Endothelial cell of umbilical vein (primary cell): Measurements from ENCODE around the gene NUB1. TPM values are rescaled to one million over a fixed set of nuclear protein-coding genes. Genes with fewer than 3 reads are reported as not detected.

Experiments
- BruUV-seq: library from RNA; stranded (reverse); fragments of 400-500 nt; replicated peaks from 2 replicates; lab custom pipeline; 2021; lab: Mats Ljungman, UMichigan
- CTCF ChIA-PET: fragments of 300-600, 350-600 bp; sonication (Branson Sonifier 250); formaldehyde crosslinking; loops from one replicate; lab custom pipeline; 2021; ENCODE audit warnings: antibody characterized with exemption, inconsistent platforms; lab: Charles Lee
- POLR2A ChIA-PET: fragments of 300-600, 350-600 bp; sonication (Branson Sonifier 250); formaldehyde crosslinking; loops from one replicate; lab custom pipeline; 2021; ENCODE audit warnings: antibody characterized with exemption, inconsistent platforms; lab: Charles Lee
- DNase-seq: peaks from one replicate; pipeline ENCODE4 v3.0.0-alpha.2; 2011; ENCODE audit warnings: low read depth, low spot score
- FAIRE-seq: peaks from 2 replicates; lab custom pipeline; 2011; peaks lifted over from hg19 to GRCh38; lab: Jason Lieb, UNC
- H2AFZ ChIP-seq: 2 replicates; pipeline ENCODE4 v1.6.0; 2012; ENCODE audit warnings: low read depth, low read length, control low read depth, inconsistent platforms
- H3K27ac ChIP-seq: 2 replicates; pipeline ENCODE4 v1.5.1; 2011; ENCODE audit warnings: low read depth, mild to moderate bottlenecking, control low read depth, low read length, moderate library complexity; ENCODE audit not compliant: insufficient read depth
- H3K27me3 ChIP-seq, 2 experiments: 2 replicates each; pipeline versions ENCODE4 v1.6.0 to v1.6.1; 2011; ENCODE audit warnings: low read length in 2 of 2, mixed read lengths in 1 of 2; ENCODE audit not compliant: control insufficient read depth in 2 of 2, insufficient read depth in 2 of 2
- H3K36me3 ChIP-seq, 2 experiments: 2 replicates in 1 of 2; 3 replicates in 1 of 2; pipeline ENCODE4 v1.5.1; 2011; ENCODE audit warnings: low read length in 2 of 2, mild to moderate bottlenecking in 1 of 2, moderate library complexity in 1 of 2; ENCODE audit not compliant: control insufficient read depth in 2 of 2, insufficient read depth in 2 of 2; ENCODE audit errors: extremely low read depth in 1 of 2
- H3K4me1 ChIP-seq: 3 replicates; pipeline ENCODE4 v1.5.1; 2011; ENCODE audit warnings: mild to moderate bottlenecking, low read length; ENCODE audit not compliant: control insufficient read depth, insufficient read depth; ENCODE audit errors: extremely low read depth
- H3K4me2 ChIP-seq: 2 replicates; pipeline ENCODE4 v1.6.1; 2011; ENCODE audit warnings: low read length, control low read depth, mixed read lengths; ENCODE audit not compliant: insufficient read depth
- H3K4me3 ChIP-seq, 3 experiments: fragments of 200-600 bp in 1 of 3; sonication (generic), shearing (Covaris generic) in 1 of 3; replicated peaks in 1 of 3; 2 replicates each; pipeline ENCODE4 v1.5.1; 2011 to 2016; ENCODE audit warnings: control low read depth in 3 of 3, low read length in 3 of 3, mild to moderate bottlenecking in 2 of 3, inconsistent platforms in 1 of 3, low read depth in 1 of 3, moderate library complexity in 1 of 3; ENCODE audit not compliant: insufficient read depth in 1 of 3
- H3K79me2 ChIP-seq: 2 replicates; pipeline ENCODE4 v1.6.0; 2012; ENCODE audit warnings: low read length, inconsistent platforms; ENCODE audit not compliant: control insufficient read depth, insufficient read depth
- H3K9ac ChIP-seq: replicated peaks from 2 replicates; pipeline ENCODE3; 2011; ENCODE audit warnings: low read length, control low read depth; ENCODE audit not compliant: insufficient read depth; ENCODE audit errors: extremely low read depth
- H3K9me1 ChIP-seq: replicated peaks from 3 replicates; pipeline ENCODE4 v1.6.0; 2011; ENCODE audit warnings: mild to moderate bottlenecking, low read length; ENCODE audit not compliant: control insufficient read depth, insufficient read depth; ENCODE audit errors: extremely low read depth
- H3K9me3 ChIP-seq: replicated peaks from 2 replicates; pipeline ENCODE4 v1.5.1; 2012; ENCODE audit warnings: low read length, inconsistent platforms; ENCODE audit not compliant: control insufficient read depth, insufficient read depth
- H4K20me1 ChIP-seq: replicated peaks from 2 replicates; pipeline ENCODE3; 2011; ENCODE audit warnings: mild to moderate bottlenecking, low read length; ENCODE audit not compliant: control insufficient read depth, insufficient read depth; ENCODE audit errors: extremely low read depth
- CTCF ChIP-seq, 2 donors: IDR thresholded peaks; 1 replicate in 1 of 2; 2 replicates in 1 of 2; pipeline ENCODE4 v1.5.1; 2011; ENCODE audit warnings: low read length in 2 of 2, mild to moderate bottlenecking in 2 of 2, moderate library complexity in 2 of 2, control low read depth in 1 of 2, inconsistent platforms in 1 of 2, low read depth in 1 of 2; ENCODE audit not compliant: insufficient read depth in 1 of 2; ENCODE audit errors: extremely low read depth in 1 of 2
- EZH2 ChIP-seq: IDR thresholded peaks from 2 replicates; pipeline ENCODE4 v1.6.1; 2012; ENCODE audit warnings: borderline replicate concordance, low read depth, mild to moderate bottlenecking, moderate library complexity, low read length, inconsistent platforms; ENCODE audit not compliant: severe bottlenecking
- FOS ChIP-seq: IDR thresholded peaks from 2 replicates; pipeline ENCODE4 v1.6.1; 2011; ENCODE audit warnings: mild to moderate bottlenecking, low read length, moderate library complexity, borderline replicate concordance; ENCODE audit not compliant: insufficient read depth
- JUN ChIP-seq: IDR thresholded peaks from 2 replicates; pipeline ENCODE4 v1.6.1; 2011; ENCODE audit warnings: borderline replicate concordance, low read depth; ENCODE audit not compliant: insufficient read length, insufficient read depth
- POLR2A ChIP-seq: IDR thresholded peaks from 2 replicates; pipeline ENCODE4 v1.6.1; 2012; ENCODE audit warnings: low read depth, mild to moderate bottlenecking, control low read depth, low read length
- dilution Hi-C: fragments of 300-500 bp; cut with MboI; formaldehyde crosslinking; loops from one replicate; pipeline ENCODE4 v1.15.0; 2019; ENCODE audit warnings: low sequenced_read_pairs; ENCODE audit not compliant: extremely low pct_ligation_motif_present
- intact Hi-C: fragments of 100-400 bp; cut with micrococcal nuclease; formaldehyde crosslinking; loops from one replicate; pipeline ENCODE4 v1.10.0; 2022
- polyA plus RNA-seq, 4 experiments: library from polyadenylated mRNA; depleted of rRNA in 3 of 4; stranded (reverse) in 3 of 4; unstranded in 1 of 4; fragments of >200 nt; gene quantifications; 2 replicates each; pipeline versions ENCODE4 v1.2.1 to v1.2.3, GENCODE V29; 2011 to 2012; ENCODE audit warnings: missing spikeins in 1 of 4
- total RNA-seq: library from RNA; stranded (reverse); gene quantifications from 2 replicates; pipeline ENCODE4 v1.2.3, GENCODE V29; 2021

NUB1 gene
- total and polyA plus RNA-seq, 2 donors (not counting 3 experiments of a cell fraction or from before 2014, with no cell fraction given), result 28.0 to 46.2 TPM

DNA sequence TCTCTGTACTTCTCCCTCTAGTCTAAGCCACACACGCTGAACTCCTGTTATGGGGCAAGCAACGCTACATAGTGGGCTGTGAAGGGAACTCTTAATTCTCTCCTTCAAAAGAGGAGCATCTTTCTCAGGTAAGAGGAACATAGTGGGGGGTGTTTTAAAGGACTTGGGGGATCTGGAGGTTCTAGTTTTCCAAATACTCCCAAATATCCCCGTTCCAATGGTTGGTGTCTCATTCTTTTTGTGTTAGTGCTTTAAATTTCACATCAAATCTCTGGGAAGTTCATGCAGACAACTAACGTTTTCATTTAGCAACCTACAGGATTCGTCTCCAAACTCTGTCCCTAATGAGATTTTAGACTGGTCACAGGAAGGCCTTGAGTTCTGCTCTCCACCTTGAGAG is 80.6 kb downstream of the NUB1 start:
- BruUV-seq, result no TSS peak
- intact Hi-C loops, result no loop called here
- FAIRE-seq, result no peak

GRCh38 chr7:151423226-151423625 is 81.6 kb downstream of the NUB1 start:
- DNase-seq (no peak), FAIRE-seq (no peak)
- Histone ChIP-seq H2AFZ (no peak overlapping the region), H3K4me3 (no peak overlapping the region), H3K27ac (no peak overlapping the region), H3K4me1 (no peaks in the 10 kb centered on the region), H3K36me3 (no peaks in the 10 kb centered on the region), H3K27me3 (peaks cover 4 to 6% of the 10 kb centered on the region in 2 experiments), H3K79me2 (no peaks in the 10 kb centered on the region), H3K9me3 (no peaks in the 10 kb centered on the region), H4K20me1 (no peaks in the 10 kb centered on the region), H3K4me2 (no peak overlapping the region), H3K9me1 (no peaks in the 10 kb centered on the region), H3K9ac (no peak overlapping the region)
- ChIA-PET CTCF (interaction anchor here (1.2 kb wide), 1 partner anchor 25 kb away, joined by 5 read pairs; no protein-coding TSS in a partner anchor), POLR2A (no interaction called here)
- dilution Hi-C loops, result no loop called here
- TF ChIP-seq JUN, result no peak
- no peak for TF ChIP-seq CTCF (IDR thresholded peaks at IDR 0.05; ENCODE audit: extremely low read depth in 1 of 2, insufficient read depth in 1 of 2, low read depth in 1 of 2, low read length in 2 of 2)
- no peak for TF ChIP-seq EZH2
- no TSS peak for BruUV-seq
- intact Hi-C loops, result no loop called here

More for the DNA sequence above, 80.6 kb downstream of the NUB1 start:
- Histone ChIP-seq H3K79me2 (no peaks in the 10 kb centered on the region), H3K9me3 (no peaks in the 10 kb centered on the region), H3K4me3 (no peak overlapping the region), H2AFZ (no peak overlapping the region), H3K9ac (no peak overlapping the region), H3K9me1 (no peaks in the 10 kb centered on the region), H3K4me2 (no peak overlapping the region), H4K20me1 (no peaks in the 10 kb centered on the region), H3K4me1 (no peaks in the 10 kb centered on the region), H3K27ac (no peak overlapping the region), H3K27me3 (peaks cover 4 to 6% of the 10 kb centered on the region in 2 experiments), H3K36me3 (no peaks in the 10 kb centered on the region)
- dilution Hi-C loops, result no loop called here
- DNase-seq, result no peak
- TF ChIP-seq JUN (no peak), POLR2A (no peak), FOS (no peak)
- ChIA-PET POLR2A (no interaction called here), CTCF (no interaction called here)
